HG02763 (cell line): ENCODE data around the gene OS9.

ENCODE experiments used
- ATAC-seq: cut with Tn5 transposase; IDR thresholded peaks from one replicate; pipeline ENCODE4 v1.9.1; 2021; ENCODE audit warnings: mild to moderate bottlenecking, moderate library complexity; ENCODE audit not compliant: unreplicated experiment

The OS9 gene

DNA sequence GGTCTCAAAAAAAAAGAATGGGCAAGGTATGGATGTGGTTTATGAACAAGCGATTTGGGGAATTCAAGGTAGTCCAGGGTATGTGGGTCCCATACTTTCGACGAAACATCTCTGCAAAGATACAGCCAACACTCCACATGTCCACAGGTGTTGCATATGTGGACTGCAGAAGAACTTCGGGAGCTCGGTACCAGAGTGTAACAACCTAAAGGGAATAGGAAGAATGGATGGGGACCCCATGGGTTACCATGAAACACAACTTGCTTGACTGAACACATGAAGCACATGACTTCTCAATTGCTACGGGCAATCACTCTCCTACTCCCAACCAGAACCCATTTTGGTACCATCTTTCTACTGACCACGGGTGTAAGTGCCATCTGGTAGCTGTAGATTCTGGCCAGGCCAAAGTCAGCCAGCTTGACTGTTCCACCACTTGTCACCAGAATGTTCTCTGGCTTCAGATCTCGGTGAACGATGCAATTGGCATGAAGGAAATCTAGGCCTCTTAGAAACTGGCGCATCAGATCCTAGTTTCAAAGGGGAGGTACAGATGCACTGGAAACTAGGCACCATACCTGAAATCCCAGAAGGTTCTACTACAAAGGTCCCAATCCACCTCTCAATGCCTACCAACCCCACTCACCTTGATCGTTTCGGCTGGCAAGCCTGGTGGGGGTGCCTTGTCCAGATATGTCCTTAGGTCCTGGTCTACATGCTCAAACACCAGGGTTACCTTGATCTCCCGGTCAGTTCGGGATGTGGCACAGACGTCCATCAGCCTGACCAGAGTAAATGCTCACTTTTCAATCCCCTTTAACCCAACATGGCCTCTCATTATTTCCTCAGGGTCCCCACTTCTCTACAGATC is 56.9 kb downstream of the OS9 start:
- no peak for ATAC-seq

DNA sequence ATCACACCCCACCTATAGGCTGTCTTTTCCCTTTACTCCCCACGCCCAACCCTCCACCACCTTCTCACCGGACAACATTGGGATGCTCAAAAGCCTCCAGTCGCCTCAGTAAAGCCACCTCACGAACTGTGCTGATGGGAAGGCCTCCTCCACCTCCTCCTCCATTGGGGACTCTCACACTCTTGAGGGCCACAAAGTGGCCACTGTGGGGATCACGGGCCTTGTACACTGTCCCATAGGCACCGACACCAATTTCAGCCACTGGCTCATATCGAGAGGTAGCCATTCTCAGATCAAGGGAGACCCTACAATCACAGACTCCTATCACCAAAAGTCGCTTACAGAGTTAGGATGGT is 57.5 kb downstream of the OS9 start:
- no peak for ATAC-seq

GRCh38 chr12:57751788-57752667 is 58.1 kb downstream of the OS9 start, which contains the start of gene CDK4:
CDK4 (minus strand) TSS chr12:57752310; CDS start chr12:57751717, 593 bp downstream.
- peak; percentile 78 for ATAC-seq

DNA sequence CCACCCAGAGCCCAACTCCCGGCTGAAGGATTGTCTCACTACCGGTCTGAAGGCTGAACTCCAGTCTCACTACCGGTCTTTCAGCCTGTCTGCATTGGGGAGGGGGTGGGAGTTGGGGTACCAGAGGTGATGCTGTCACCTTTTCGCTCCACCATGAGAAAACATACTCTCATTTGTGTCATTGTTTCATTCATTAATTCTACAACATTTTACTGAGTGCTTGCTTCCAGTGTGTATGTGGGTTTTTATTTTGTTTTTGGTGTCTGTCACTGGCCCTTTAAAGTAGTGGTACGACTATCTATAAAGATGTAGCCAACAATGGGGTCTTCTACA is 58.7 kb downstream of the OS9 start:
- no peak for ATAC-seq

DNA sequence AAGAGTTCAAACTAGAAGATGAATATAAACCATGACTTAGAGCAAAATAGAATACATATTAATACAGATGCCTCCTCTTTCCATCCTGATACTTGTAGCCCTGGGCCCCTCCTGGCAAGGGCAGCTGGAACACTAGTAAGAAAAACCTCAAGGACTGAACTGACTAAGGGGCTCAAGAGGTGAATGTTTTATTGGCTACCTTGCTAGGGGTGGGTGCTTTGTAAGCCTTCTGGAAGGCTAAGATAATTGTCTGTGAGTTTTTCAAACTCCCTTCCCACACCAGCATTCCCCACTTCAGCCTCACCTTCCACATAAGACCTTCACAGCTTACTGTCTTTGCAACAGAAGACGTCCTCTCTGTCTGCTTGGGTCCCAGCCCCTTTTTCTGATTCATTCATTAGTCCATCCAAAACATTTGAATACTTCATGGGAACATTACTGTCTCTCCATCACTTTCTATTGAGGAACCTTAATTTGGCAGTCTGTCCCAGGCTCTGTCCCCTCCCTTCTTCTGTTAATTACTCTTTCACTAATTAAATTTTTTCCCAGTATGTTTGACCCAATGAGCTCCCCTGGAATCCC is 59.9 kb downstream of the OS9 start:
- ATAC-seq: no peak

DNA sequence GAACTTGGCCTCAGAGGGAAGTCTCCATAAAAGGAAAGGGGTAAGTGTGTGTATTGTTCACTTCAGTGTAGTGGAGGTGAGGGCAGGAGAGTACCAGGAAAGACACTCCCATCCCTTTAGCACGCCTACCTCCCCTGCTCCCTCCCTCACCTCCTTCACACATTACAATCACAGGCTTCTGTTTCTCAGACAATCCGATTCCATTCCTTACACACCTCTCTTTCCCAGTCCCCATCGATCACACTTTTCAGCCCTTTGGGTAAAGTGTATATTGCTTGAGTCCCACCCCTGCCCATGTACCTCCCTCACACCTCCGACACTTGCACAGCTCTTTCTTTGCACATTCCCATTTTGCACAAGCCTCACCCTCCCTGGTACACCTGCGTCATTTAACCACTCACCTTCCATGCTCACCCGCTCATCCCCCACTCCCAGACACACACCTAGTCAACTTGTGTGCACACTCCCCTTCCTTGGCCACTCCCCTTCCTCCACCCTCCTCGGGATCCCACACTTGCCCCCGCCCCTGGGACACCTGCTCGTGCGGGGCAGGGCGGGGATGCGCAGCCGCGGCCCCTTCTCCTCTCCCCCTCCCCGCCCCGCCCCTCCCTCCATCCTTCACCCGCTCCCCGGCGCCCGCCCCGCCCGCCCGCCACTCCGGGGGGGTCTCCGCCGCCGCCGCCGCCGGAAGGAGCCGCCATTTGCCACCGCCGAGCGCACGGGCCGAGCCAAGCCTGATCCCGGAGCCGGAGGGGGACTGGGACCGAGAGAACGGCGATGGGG is 60.7 kb downstream of the OS9 start, which contains the start of gene MARCHF9:
Gene MARCHF9 (plus strand): TSS at position 693 of the 783 bp plus-strand sequence. CDS start 426 bp downstream, outside the sequence.
- ATAC-seq: peak; percentile 31

GRCh38 chr12:57755194-57755453 is 61.2 kb downstream of the OS9 start:
- ATAC-seq: no peak

GRCh38 chr12:57755454-57756372 is 61.8 kb downstream of the OS9 start:
- ATAC-seq: no peak

DNA sequence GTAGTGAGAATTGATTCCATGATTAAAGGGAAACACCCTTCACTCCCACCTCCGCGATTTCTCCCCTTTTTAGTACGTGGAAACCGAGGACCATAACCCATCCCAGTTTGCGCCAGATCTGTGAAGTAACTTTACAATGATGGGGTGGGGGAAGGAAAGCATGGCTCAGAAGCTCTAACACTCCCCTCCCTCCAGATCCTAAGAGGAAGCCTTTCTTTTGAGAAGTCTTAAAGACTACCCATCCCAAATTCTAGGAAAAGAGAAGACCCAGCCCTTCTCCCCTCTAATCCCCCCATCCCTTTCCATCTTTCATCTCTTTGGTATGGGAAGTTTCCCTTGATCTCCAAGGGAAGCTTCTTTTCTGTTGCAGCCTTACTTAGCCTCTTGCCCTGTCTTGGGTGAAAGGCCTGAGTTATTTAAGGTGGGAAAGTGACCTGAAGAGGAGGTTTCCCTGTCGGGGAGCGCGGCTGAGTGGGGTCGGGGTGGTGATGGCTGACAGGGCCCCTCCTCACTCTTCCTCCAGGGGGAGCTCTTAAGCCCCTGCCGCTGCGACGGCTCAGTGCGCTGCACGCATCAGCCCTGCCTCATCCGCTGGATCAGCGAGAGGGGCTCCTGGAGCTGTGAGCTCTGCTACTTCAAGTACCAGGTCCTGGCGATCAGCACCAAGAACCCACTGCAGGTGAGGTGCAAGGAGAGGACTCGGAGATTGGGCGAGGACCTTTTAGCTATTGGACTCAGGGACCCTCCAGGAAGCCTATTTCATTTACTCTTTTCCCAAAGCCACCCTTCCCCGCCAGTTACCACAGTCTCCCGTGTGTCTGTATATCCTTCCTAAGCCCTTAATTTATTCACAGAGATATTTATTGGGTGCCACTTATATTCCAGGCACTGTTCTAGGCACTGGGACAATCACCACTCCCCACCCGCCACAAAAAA is 62.7 kb downstream of the OS9 start:
- ATAC-seq: no peak

GRCh38 chr12:57757771-57758170 is 63.8 kb downstream of the OS9 start:
- ATAC-seq: no peak

GRCh38 chr12:57758552-57759359 is 64.8 kb downstream of the OS9 start:
- ATAC-seq: no peak

DNA sequence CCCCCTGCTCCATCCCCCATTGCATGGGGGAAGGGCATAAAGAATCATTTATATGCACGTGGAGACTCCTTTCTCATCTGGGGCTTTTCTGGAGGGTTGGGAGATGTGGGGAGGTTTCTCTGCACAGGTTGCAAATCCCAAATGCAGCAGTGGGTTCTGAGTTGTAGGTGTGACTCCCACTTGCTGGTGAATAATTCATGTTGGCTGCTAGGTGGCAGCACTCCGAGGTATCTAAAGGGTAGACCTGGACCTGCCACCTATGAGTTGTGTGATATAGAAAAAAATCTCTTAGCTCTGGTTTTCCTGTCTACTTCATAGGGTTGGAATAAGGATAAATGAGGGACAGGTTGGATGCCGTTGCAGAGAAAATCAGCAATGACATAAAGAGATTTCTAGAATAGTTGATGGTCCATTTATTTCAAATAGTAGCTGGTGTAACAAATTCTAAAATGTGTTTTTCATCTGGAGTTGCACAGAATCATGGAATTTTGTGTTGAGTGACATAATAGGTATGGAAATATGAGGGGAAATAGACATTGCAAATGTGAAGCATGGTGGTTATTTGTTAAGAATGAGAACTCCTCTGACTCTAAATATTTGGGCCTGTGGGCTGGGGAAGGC is 65.5 kb downstream of the OS9 start:
- no peak for ATAC-seq

- ATAC-seq: no peak
These were observed 66.5 kb downstream of the OS9 start for GRCh38 chr12:57760347-57760982.

GRCh38 chr12:57761391-57761998 is 67.6 kb downstream of the OS9 start:
- ATAC-seq: no peak

GRCh38 chr12:57762463-57762862 is 68.5 kb downstream of the OS9 start:
- ATAC-seq: no peak

DNA sequence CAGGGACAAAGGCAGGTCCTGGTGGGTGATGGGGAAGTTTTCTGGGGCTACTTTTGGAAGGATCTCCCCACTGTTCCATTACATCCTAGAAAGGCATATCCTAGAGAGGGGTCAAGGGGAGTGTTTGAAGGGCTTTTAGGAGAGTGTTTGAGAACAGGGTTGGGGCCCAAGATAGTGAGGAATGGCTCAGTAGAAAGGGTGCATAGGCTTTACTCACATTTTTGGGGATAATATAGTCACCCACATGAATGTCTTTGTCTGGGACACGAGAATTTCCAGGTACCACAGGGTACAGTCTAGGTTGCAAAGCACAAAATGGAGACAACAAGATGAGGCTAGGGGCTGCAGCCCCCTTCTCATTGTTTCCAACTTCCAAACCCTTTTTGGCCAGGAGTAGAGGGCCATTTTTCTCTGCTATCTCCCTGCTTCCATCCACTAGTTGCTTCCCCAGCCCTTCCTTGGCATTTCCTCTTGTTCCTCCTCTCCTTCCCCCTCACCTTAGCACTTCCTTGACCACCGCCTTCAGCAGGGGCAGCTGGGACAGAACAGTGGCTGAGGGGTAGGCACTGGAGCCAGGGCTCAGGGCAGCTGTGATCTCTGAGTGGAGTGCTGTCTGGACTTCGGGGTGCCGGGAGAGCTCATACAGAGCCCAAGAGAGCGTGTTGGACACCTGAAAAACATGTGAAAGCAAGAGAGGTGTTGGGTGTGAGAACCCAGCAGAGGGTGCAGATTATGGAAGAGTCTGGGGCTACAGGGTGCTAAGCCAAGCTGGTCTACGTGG is 70.1 kb downstream of the OS9 start:
- no peak for ATAC-seq
